DOHH2 (cell line): Measurements from ENCODE around the gene PPFIA4.

ENCODE experiments used
- EZH2phosphoT487 ChIP-seq: fragments of 200-600 bp; sonication (generic); IDR thresholded peaks from 2 replicates; pipeline ENCODE4 v1.6.1; 2017; ENCODE audit warnings: borderline replicate concordance, mild to moderate bottlenecking, antibody characterized with exemption, low read length, moderate library complexity, mixed read lengths
- TF ChIP-seq, protein P1 (sequence below): fragments of 200-600 bp; sonication (generic); IDR thresholded peaks from one replicate; pipeline ENCODE4 v1.5.1; 2014; ENCODE audit warnings: antibody characterized with exemption, mild to moderate bottlenecking, low read depth, low read length; ENCODE audit not compliant: poor library complexity, severe bottlenecking

DNA sequence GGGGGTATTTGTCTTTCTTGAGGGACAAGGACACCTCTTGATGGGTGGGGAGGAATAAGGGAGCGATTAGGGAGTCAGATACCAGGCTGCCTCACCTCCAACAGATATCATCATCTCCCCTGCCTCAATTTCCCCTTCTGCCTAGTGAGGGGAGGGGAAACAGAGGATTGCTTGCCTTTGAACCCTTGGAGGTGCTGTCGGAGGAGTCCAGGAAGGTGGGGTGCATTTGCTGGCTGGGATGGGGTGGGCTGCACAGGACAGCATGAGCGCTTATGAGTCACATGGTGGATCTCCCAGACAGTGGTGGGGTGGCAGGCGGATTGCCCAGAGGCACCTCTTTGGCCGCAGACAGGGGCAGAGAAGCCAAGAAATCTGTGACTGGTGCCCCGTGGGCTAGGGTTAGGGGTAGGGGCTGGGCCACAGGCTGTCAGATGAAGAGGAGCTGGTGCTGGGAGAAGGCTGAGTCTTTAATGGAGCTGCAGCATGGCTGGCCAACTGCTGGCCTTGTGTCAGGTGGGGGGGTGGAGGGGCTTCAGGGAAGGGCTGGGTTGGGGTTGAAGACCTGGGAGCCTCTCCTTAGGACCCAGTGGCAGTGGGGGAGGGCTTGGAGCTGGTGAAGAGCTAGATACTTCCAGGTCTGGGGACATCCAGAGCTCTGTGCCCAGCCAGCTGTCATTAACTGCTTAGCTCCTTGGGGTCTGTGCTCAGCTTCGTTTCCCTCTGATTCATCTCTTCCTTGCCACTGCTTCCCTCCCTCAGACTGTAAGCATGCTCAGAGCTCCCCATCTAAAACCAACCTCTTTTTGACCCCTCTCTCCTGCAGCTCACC lies 94.2 kb downstream of the PPFIA4 start:
- TF ChIP-seq, protein P1, sequence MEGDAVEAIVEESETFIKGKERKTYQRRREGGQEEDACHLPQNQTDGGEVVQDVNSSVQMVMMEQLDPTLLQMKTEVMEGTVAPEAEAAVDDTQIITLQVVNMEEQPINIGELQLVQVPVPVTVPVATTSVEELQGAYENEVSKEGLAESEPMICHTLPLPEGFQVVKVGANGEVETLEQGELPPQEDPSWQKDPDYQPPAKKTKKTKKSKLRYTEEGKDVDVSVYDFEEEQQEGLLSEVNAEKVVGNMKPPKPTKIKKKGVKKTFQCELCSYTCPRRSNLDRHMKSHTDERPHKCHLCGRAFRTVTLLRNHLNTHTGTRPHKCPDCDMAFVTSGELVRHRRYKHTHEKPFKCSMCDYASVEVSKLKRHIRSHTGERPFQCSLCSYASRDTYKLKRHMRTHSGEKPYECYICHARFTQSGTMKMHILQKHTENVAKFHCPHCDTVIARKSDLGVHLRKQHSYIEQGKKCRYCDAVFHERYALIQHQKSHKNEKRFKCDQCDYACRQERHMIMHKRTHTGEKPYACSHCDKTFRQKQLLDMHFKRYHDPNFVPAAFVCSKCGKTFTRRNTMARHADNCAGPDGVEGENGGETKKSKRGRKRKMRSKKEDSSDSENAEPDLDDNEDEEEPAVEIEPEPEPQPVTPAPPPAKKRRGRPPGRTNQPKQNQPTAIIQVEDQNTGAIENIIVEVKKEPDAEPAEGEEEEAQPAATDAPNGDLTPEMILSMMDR, result no peak
- no peak for TF ChIP-seq EZH2phosphoT487
